IPS-15b (cell line): Measurements from ENCODE around the gene RNU4-1.
"Not testable (repeated sequence)": the region's sequence is repeated elsewhere in the genome, so short reads cannot be mapped to it uniquely, and the experiment has no call there.

Source experiments
- H3K27me3 ChIP-seq: one replicate; pipeline ENCODE4 v1.6.1; 2013; ENCODE audit warnings: low read length; ENCODE audit not compliant: control insufficient read depth, insufficient read depth
- H3K36me3 ChIP-seq: one replicate; pipeline ENCODE4 v1.6.1; 2013; ENCODE audit warnings: low read length; ENCODE audit not compliant: control insufficient read depth, insufficient read depth
- H3K4me1 ChIP-seq: one replicate; pipeline ENCODE4 v1.6.1; 2013; ENCODE audit warnings: mild to moderate bottlenecking, low read length; ENCODE audit not compliant: control insufficient read depth, insufficient read depth
- H3K4me3 ChIP-seq: one replicate; pipeline ENCODE4 v1.5.1; 2013; ENCODE audit warnings: low read depth, low read length
- H3K9ac ChIP-seq: one replicate; pipeline ENCODE4 v1.6.1; 2013; ENCODE audit warnings: low read depth, mild to moderate bottlenecking, low read length
- H3K9me3 ChIP-seq: one replicate; pipeline ENCODE4 v1.6.1; 2013; ENCODE audit warnings: mild to moderate bottlenecking, low read length; ENCODE audit not compliant: control insufficient read depth, insufficient read depth

Gene RNU4-1

DNA sequence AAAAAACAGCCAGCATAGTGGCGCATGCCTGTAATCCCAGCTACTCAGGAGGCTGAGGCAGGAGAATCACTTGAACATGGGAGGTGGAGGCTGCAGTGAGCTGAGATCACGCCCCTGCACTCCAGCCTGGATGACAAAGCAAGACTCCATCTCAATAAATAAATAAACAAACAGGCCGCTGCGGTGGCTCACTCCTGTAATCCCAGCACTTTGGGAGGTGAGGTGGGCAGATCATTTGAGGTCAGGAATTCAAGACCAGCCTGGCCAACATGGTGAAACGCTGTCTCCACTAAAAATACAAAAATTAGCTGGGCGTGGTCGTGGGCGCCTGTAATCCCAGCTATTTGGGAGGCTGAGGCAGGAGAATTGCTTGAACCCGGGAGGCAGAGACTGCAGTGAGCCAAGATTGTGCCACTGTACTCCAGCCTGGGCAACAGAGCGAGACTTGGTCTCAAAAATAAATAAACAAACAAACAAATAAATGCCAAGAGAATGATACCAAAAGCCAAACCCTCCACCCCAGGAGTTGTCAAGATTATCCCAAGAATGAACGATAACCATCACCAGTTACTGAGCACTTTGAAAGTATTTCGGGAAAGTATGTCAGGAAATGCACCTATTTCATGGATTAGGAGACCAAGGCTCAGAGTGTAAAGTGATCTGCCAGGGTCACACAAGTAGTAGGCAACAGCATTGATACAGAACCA lies 41.5 kb downstream of the RNU4-1 start:
- H3K4me3 ChIP-seq, H3K9ac ChIP-seq, H3K27me3 ChIP-seq, H3K4me1 ChIP-seq, H3K36me3 ChIP-seq, H3K9me3 ChIP-seq: not testable (repeated sequence)

DNA sequence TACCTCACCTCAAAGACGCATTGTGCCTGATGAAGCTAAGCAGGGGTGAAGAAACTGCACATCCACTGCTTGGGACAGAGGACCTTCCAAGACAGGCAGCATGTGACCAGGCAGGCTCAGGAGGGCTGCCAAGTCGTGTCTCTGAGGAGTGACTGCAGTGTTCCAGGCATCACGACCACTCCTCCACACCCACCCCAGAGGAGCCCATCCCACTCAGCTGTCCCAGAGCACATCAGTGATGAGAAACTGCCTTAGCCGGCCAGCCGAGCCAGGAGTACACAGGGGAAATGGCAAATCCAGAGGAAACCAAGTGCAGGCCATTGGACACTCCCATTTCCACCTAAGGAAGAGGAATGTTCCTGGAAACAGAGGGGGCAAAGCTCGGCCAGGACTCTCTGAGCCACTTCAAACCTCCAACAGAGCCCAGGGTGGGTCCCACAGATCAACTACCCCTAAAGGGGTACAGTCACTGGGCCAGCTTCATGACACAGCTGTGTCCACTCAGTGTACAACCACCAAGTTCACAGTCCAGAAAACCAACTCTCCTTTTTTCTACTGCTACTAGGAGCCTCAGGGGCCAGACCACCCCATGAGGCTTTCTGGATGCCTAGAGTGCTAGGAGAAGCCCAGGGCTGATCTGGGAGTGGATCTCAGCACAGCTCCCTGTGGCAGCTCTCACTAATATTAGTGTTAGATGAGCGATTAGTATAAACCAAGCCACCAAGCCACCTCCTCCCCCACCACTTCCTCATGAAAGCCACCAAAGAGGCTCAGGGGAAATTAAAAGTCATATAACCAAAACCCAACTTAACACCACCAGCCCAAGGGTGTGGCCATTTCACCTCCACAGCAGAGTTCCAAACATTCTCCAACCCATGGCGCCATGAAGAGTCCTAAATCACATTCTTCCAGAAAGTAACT lies 42.9 kb downstream of the RNU4-1 start:
- Histone ChIP-seq H3K9ac (no peak overlapping the region), H3K9me3 (no peaks in the 10 kb centered on the region), H3K36me3 (no peaks in the 10 kb centered on the region), H3K4me3 (no peak overlapping the region), H3K4me1 (peaks cover 12% of the 10 kb centered on the region), H3K27me3 (no peaks in the 10 kb centered on the region)

DNA sequence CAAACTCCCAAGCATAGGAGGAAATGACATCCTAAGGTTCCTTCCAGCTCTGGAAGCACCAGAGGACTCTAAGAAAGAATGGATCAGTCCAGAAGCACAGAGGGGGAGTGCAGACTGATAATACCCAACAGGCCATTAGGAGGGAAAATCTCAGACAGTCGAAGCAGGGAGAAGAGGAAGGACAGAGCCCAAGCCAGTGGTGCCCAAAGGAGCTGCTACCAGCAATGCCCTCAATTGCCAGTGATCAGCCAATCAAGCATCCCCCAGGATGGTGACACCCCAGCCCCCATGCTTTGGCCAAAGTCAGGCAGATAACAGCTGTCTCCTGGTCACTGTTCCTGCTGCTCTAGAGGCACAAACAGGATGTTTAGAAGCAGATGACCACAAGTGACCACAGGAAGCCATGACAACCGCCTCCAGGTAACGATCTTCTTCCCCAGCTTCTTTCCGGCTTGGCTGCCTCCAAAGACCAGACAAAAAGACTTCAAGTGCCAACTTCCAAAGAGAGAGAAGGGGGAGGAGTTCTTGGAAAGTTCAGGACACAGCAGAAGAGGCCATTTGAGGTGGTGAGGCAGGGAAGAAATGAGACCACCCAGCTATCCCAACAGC lies 43.7 kb downstream of the RNU4-1 start:
- Histone ChIP-seq H3K9ac (no peak overlapping the region), H3K27me3 (no peaks in the 10 kb centered on the region), H3K4me1 (peaks cover 14% of the 10 kb centered on the region), H3K36me3 (no peaks in the 10 kb centered on the region), H3K4me3 (no peak overlapping the region), H3K9me3 (no peaks in the 10 kb centered on the region)

DNA sequence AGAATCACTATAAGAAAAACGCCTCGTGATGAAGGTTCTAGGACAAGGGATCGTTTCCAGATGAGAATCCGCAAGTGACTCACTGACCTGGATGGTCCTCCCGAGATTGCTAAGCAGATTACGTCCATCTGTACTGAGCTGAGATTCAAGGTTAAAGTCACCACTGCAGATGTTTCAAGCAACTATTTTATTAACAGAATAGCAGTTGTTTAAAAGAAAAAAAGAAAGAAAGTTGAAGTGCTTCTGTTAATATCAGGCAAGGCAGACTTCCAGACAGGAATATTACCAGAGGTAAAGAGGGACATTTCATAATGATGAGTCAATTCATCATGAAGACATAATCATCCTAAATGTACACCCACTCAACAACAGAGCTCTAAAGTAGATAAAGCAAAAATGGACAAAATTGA lies 45.4 kb downstream of the RNU4-1 start:
- H3K4me1 ChIP-seq, result peaks cover 14% of the 10 kb centered on the region
- no peak overlapping the region for H3K9ac ChIP-seq
- H3K4me3 ChIP-seq, result no peak overlapping the region
- H3K27me3 ChIP-seq, result no peaks in the 10 kb centered on the region
- H3K9me3 ChIP-seq, result no peaks in the 10 kb centered on the region
- H3K36me3 ChIP-seq, result no peaks in the 10 kb centered on the region

DNA sequence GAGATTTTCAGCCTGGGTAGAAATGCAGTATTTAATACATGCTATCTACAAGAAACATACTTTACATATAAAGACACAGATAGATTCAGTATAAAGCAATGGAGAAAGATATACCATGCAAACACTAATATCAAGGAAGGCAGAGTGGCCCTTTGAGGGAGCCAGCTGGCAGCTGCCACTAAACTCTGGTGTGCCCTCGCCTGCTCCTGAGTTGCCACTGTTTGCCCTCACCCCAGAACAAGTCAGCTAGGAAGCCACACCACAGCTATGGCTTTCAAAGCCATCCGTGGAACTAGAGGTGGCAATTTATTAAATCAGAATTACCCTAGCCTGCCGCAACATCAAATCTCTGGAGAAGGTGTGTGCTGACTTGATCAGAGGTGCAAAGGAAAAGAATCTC lies 45.9 kb downstream of the RNU4-1 start:
- no peaks in the 10 kb centered on the region for H3K36me3 ChIP-seq
- H3K4me1 ChIP-seq, result peaks cover 12% of the 10 kb centered on the region
- no peak overlapping the region for H3K9ac ChIP-seq

DNA sequence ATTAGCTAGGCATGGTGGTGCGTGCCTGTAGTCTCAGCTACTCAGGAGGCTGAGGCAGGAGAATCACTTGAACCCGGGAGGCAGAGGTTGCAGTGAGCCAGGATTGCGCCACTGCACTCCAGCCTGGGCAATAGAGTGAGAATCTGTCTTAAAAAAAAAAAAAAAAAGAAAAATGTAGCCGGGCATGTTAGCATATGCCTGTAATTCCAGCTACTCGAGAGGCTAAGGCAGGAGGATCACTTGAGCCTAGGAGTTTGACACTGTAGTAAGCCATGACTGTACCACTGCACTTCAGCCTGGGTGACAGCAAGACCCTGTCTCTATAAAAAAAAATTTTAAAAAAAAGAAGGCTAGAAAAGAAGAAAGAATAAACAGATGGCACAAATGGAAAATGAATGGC lies 46.3 kb downstream of the RNU4-1 start:
- H3K9me3 ChIP-seq, H3K27me3 ChIP-seq, H3K36me3 ChIP-seq, H3K4me3 ChIP-seq, H3K9ac ChIP-seq: not testable (repeated sequence)
- H3K4me1 ChIP-seq, result peaks cover 13% of the 10 kb centered on the region

More for the DNA sequence above, 45.9 kb downstream of the RNU4-1 start:
- H3K27me3 ChIP-seq, result no peaks in the 10 kb centered on the region
- no peaks in the 10 kb centered on the region for H3K9me3 ChIP-seq
- H3K4me3 ChIP-seq, result no peak overlapping the region
